KMS-11 (cell line): ENCODE data around the gene KCNMB2.

ENCODE experiments used
- H2AFZ ChIP-seq: fragments of 200-600 bp; sonication (generic); 2 replicates; pipeline ENCODE4 v1.6.1; 2016; ENCODE audit warnings: antibody characterized with exemption, mixed run types, low read depth
- H3K27ac ChIP-seq: fragments of 200-600 bp; sonication (generic); 2 replicates; pipeline ENCODE4 v1.6.1; 2016; ENCODE audit warnings: mild to moderate bottlenecking, mixed run types
- H3K27me3 ChIP-seq: fragments of 200-600 bp; sonication (generic); 2 replicates; pipeline ENCODE4 v1.6.1; 2017; ENCODE audit warnings: mild to moderate bottlenecking, low read depth, mixed run types, moderate library complexity; ENCODE audit not compliant: insufficient read depth
- H3K36me3 ChIP-seq: fragments of 200-600 bp; sonication (generic); 2 replicates; pipeline ENCODE4 v1.6.1; 2017; ENCODE audit warnings: mild to moderate bottlenecking, mixed run types; ENCODE audit not compliant: insufficient read depth
- H3K4me1 ChIP-seq: fragments of 200-600 bp; sonication (generic); 2 replicates; pipeline ENCODE4 v1.6.1; 2016; ENCODE audit warnings: mild to moderate bottlenecking, low read depth, mixed run types; ENCODE audit not compliant: poor library complexity, severe bottlenecking
- H3K4me2 ChIP-seq: fragments of 200-600 bp; sonication (generic); 2 replicates; pipeline ENCODE4 v1.7.0; 2016; ENCODE audit warnings: mild to moderate bottlenecking, mixed run types
- H3K4me3 ChIP-seq: fragments of 200-600 bp; sonication (generic); IDR thresholded peaks from 2 replicates; pipeline ENCODE4 v1.6.1; 2017; ENCODE audit warnings: low read depth, low read length, mixed read lengths; ENCODE audit not compliant: insufficient read depth
- H3K79me2 ChIP-seq: fragments of 200-600 bp; sonication (generic); 2 replicates; pipeline ENCODE4 v1.6.1; 2016; ENCODE audit warnings: low read depth, mixed run types; ENCODE audit not compliant: insufficient read depth
- H3K9ac ChIP-seq: fragments of 200-600 bp; sonication (generic); 2 replicates; pipeline ENCODE4 v1.6.1; 2016; ENCODE audit warnings: mild to moderate bottlenecking, mixed run types
- H4K20me1 ChIP-seq: fragments of 200-600 bp; sonication (generic); 2 replicates; pipeline ENCODE4 v1.6.1; 2016; ENCODE audit warnings: mild to moderate bottlenecking, mixed run types; ENCODE audit not compliant: insufficient read depth
- CTCF ChIP-seq: fragments of 200-600 bp; sonication (generic); conservative IDR thresholded peaks from 2 replicates; pipeline ENCODE4 v1.6.1; 2017; ENCODE audit warnings: low read depth, mild to moderate bottlenecking, antibody characterized with exemption, low read length, moderate library complexity, mixed read lengths

Gene KCNMB2

GRCh38 chr3:178561239-178561638 is 25.0 kb downstream of the KCNMB2 start:
- no peak for TF ChIP-seq CTCF
- H3K27me3 ChIP-seq, result no peaks in the 10 kb centered on the region
- H3K4me2 ChIP-seq, result peak overlapping the region; percentile 59
- no peaks in the 10 kb centered on the region for H3K79me2 ChIP-seq
- no peaks in the 10 kb centered on the region for H3K36me3 ChIP-seq
- no peaks in the 10 kb centered on the region for H4K20me1 ChIP-seq
- no peak overlapping the region for H3K4me3 ChIP-seq
- H3K4me1 ChIP-seq, result peaks cover 44% of the 10 kb centered on the region
- H2AFZ ChIP-seq, result peak overlapping the region; percentile 55
- peak overlapping the region; percentile 8; the same call in 1 of the 2 replicates for H3K9ac ChIP-seq
- H3K27ac ChIP-seq, result peak overlapping the region; percentile 57

- peaks cover 50% of the 10 kb centered on the region for H3K4me1 ChIP-seq
Measured at GRCh38 chr3:178562143-178562946, 26.1 kb downstream of the KCNMB2 start.

DNA sequence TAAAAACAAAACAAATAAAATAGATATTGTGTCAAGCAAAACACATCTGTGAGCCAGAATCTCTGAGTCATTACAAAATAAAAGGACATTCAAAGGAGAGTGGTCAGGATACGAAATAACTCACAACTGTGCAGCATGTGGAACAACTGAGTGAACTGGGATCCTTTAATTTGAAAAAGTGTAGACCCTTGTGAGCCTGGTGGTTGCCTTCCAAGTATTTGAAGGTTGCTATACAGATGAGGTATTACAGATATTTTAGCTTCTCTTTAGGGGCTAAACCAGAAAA is 26.7 kb downstream of the KCNMB2 start:
- H3K4me3 ChIP-seq, result no peak overlapping the region
- no peaks in the 10 kb centered on the region for H4K20me1 ChIP-seq
- H3K4me2 ChIP-seq, result peak overlapping the region; percentile 59
- H3K27me3 ChIP-seq, result no peaks in the 10 kb centered on the region
- TF ChIP-seq CTCF, result no peak
- H3K79me2 ChIP-seq, result no peaks in the 10 kb centered on the region
- peaks cover 56% of the 10 kb centered on the region for H3K4me1 ChIP-seq
- H3K9ac ChIP-seq, result no peak overlapping the region
- peak overlapping the region; percentile 57; the same call in 1 of the 2 replicates for H3K27ac ChIP-seq
- H2AFZ ChIP-seq, result no peak overlapping the region; the same call in 1 of the 2 replicates
- H3K36me3 ChIP-seq, result no peaks in the 10 kb centered on the region

More at GRCh38 chr3:178562143-178562946, 26.1 kb downstream of the KCNMB2 start:
- Histone ChIP-seq H3K79me2 (no peaks in the 10 kb centered on the region), H3K27me3 (no peaks in the 10 kb centered on the region), H3K27ac (peak overlapping the region; percentile 57; the same call in 1 of the 2 replicates), H4K20me1 (no peaks in the 10 kb centered on the region), H3K36me3 (no peaks in the 10 kb centered on the region), H3K9ac (no peak overlapping the region), H3K4me3 (no peak overlapping the region), H2AFZ (peak overlapping the region; percentile 17; the same call in 1 of the 2 replicates), H3K4me2 (peak overlapping the region; percentile 59)
- TF ChIP-seq CTCF, result no peak

DNA sequence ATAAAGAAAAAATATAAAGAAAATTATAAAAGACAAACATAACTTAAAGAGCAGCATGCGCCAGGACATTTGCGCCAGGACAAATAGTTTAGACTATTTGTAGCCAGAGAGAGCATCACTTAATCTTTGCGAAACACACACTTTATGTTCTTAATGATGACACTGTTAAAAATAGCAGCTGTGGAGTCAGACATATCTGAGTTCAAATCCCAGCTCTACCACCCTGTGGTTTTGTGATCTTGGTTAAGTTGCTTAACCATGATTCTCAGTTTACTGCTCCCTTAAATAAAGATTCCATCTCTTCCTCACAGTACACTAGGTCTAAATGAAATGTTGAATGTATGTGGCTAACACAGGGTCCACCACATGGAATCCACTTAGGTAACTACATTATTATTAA is 31.4 kb downstream of the KCNMB2 start:
- TF ChIP-seq CTCF, result no peak
- H2AFZ ChIP-seq, result no peak overlapping the region
- no peaks in the 10 kb centered on the region for H3K79me2 ChIP-seq
- H3K4me2 ChIP-seq, result peak overlapping the region; percentile 25
- no peaks in the 10 kb centered on the region for H3K27me3 ChIP-seq
- H3K4me3 ChIP-seq, result no peak overlapping the region
- H3K4me1 ChIP-seq, result peaks cover 25% of the 10 kb centered on the region
- H4K20me1 ChIP-seq, result no peaks in the 10 kb centered on the region
- H3K9ac ChIP-seq, result no peak overlapping the region
- H3K36me3 ChIP-seq, result no peaks in the 10 kb centered on the region
- no peak overlapping the region for H3K27ac ChIP-seq
